Posterior vena cava (tissue), 2 donors: Measurements from ENCODE around the gene GALNT9. TPM values are rescaled to one million over a fixed set of nuclear protein-coding genes. Genes with fewer than 3 reads are reported as not detected.
"Not testable (repeated sequence)": the region's sequence is repeated elsewhere in the genome, so short reads cannot be mapped to it uniquely, and the experiment has no call there.

Experiments
- DNase-seq: peaks from one replicate; pipeline ENCODE4 v3.0.0-alpha.2; 2020; ENCODE audit warnings: low spot score
- intact Hi-C, 2 donors: fragments of 100-400 bp; cut with DNase I; formaldehyde crosslinking; loops; one replicate each; pipeline versions ENCODE4 v1.14.1 to v1.14.2; 2022 to 2023
- total RNA-seq, 2 donors: library from RNA; stranded (reverse); fragmentation: NEBNext Ultra II Directional; extraction: Animal tissue kit (Norgen Biotek cat#: 25700); gene quantifications; one replicate each; pipeline ENCODE4 v1.2.1, GENCODE V29; 2021
- donor health status: DM: yes; HTN: yes; CAD: no.
- donor health status: DM: yes; HTN: yes; CAD: no.

GALNT9 gene
- total RNA-seq, 2 donors from 2014 or later: not detected

GRCh38 chr12:132305991-132306884 is 23.2 kb downstream of the GALNT9 start:
- DNase-seq: no peak
- intact Hi-C loops: no loop called here

GRCh38 chr12:132305560-132305966 is 23.8 kb downstream of the GALNT9 start:
- no peak for DNase-seq
- intact Hi-C loops: no loop called here

- intact Hi-C loops, DNase-seq: not testable (repeated sequence)
Observed at GRCh38 chr12:132304866-132305265, 24.5 kb downstream of the GALNT9 start.

- DNase-seq, intact Hi-C loops: not testable (repeated sequence)
Observed at GRCh38 chr12:132303853-132304373, 25.5 kb downstream of the GALNT9 start.

GRCh38 chr12:132302466-132303358 is 26.7 kb downstream of the GALNT9 start:
- intact Hi-C loops: no loop called here
- DNase-seq: no peak

- intact Hi-C loops: no loop called here
Observed at GRCh38 chr12:132300789-132301722, 28.3 kb downstream of the GALNT9 start.

GRCh38 chr12:132296063-132296462 is 33.3 kb downstream of the GALNT9 start:
- intact Hi-C loops: no loop called here
- DNase-seq: no peak

More at GRCh38 chr12:132300789-132301722, 28.3 kb downstream of the GALNT9 start:
- DNase-seq: no peak

GRCh38 chr12:132295561-132295960 is 33.8 kb downstream of the GALNT9 start:
- intact Hi-C loops, DNase-seq: not testable (repeated sequence)

GRCh38 chr12:132295101-132295526 is 34.3 kb downstream of the GALNT9 start:
- intact Hi-C loops: no loop called here
- no peak for DNase-seq

GRCh38 chr12:132294121-132295034 is 35.0 kb downstream of the GALNT9 start:
- DNase-seq: no peak
- intact Hi-C loops: no loop called here

GRCh38 chr12:132292328-132293319 is 36.8 kb downstream of the GALNT9 start:
- DNase-seq: no peak
- intact Hi-C loops: no loop called here

GRCh38 chr12:132291402-132292175 is 37.8 kb downstream of the GALNT9 start:
- DNase-seq: no peak
- intact Hi-C loops: no loop called here

GRCh38 chr12:132290203-132290540 is 39.2 kb downstream of the GALNT9 start:
- intact Hi-C loops: no loop called here

GRCh38 chr12:132289356-132290202 is 39.8 kb downstream of the GALNT9 start:
- no peak for DNase-seq
- intact Hi-C loops: no loop called here

More at GRCh38 chr12:132290203-132290540, 39.2 kb downstream of the GALNT9 start:
- no peak for DNase-seq
